Chondrocyte (in vitro differentiated cells): ENCODE results near the gene KIF5A. TPM values are rescaled to one million over a fixed set of nuclear protein-coding genes. Genes with fewer than 3 reads are reported as not detected.

Experiments used
- DNase-seq: peaks from one replicate; pipeline ENCODE4 v3.0.0; 2021; ENCODE audit warnings: mixed read lengths, low spot score
- H3K27ac Mint-ChIP-seq: one replicate; pipeline ENCODE4 v1.8.0; 2021; ENCODE audit warnings: mild to moderate bottlenecking, moderate library complexity, mixed read lengths; ENCODE audit not compliant: unreplicated experiment
- H3K27me3 Mint-ChIP-seq: 2 replicates; pipeline ENCODE4 v1.8.0; 2021; ENCODE audit warnings: low read depth, mixed read lengths
- H3K36me3 Mint-ChIP-seq: 2 replicates; pipeline ENCODE4 v1.8.0; 2021; ENCODE audit warnings: low read depth, mixed read lengths
- H3K4me1 Mint-ChIP-seq: 2 replicates; pipeline ENCODE4 v1.8.0; 2021; ENCODE audit warnings: low read depth, mild to moderate bottlenecking, mixed read lengths
- H3K4me3 Mint-ChIP-seq: one replicate; pipeline ENCODE4 v1.8.0; 2021; ENCODE audit warnings: mild to moderate bottlenecking, moderate library complexity, mixed read lengths; ENCODE audit not compliant: unreplicated experiment
- H3K9me3 Mint-ChIP-seq: 2 replicates; pipeline ENCODE4 v1.8.0; 2021; ENCODE audit warnings: low read depth, mixed read lengths
- CTCF ChIP-seq: fragments of 200-600 bp; sonication (generic); IDR thresholded peaks from 2 replicates; pipeline ENCODE4 v1.5.0; 2021; ENCODE audit warnings: antibody characterized with exemption, mild to moderate bottlenecking, moderate library complexity
- total RNA-seq: library from RNA; stranded (reverse); gene quantifications from 3 replicates; pipeline ENCODE4 v1.2.1, GENCODE V29; 2021

Gene KIF5A
- total RNA-seq, 1 donor from 2014 or later = 3.5 TPM

- Mint-ChIP-seq H3K27me3 (no peaks in the 10 kb centered on the region), H3K4me1 (peaks cover 31% of the 10 kb centered on the region)
- TF ChIP-seq CTCF = no peak
Measured at GRCh38 chr12:57541717-57542116, 8.1 kb upstream of the KIF5A start.

GRCh38 chr12:57543581-57543980 is 6.3 kb upstream of the KIF5A start:
- Mint-ChIP-seq H3K27me3 (peaks cover 3% of the 10 kb centered on the region), H3K36me3 (peaks cover 9% of the 10 kb centered on the region), H3K4me1 (peaks cover 37% of the 10 kb centered on the region), H3K9me3 (no peaks in the 10 kb centered on the region), H3K4me3 (no peak overlapping the region), H3K27ac (no peak overlapping the region)
- TF ChIP-seq CTCF = no peak
- DNase-seq = no peak

More at GRCh38 chr12:57541717-57542116, 8.1 kb upstream of the KIF5A start:
- no peak for DNase-seq
- Mint-ChIP-seq H3K27ac (no peak overlapping the region), H3K36me3 (peaks cover 11% of the 10 kb centered on the region), H3K9me3 (no peaks in the 10 kb centered on the region), H3K4me3 (no peak overlapping the region)

GRCh38 chr12:57545809-57546437 is 3.9 kb upstream of the KIF5A start:
- Mint-ChIP-seq H3K4me1 (peaks cover 51% of the 10 kb centered on the region), H3K27ac (peak overlapping the region; percentile 97), H3K4me3 (peak overlapping the region; percentile 99), H3K36me3 (peaks cover 5% of the 10 kb centered on the region), H3K27me3 (peaks cover 10% of the 10 kb centered on the region), H3K9me3 (no peaks in the 10 kb centered on the region)
- no peak for DNase-seq
- TF ChIP-seq CTCF = no peak

- DNase-seq = peak; percentile 97
- Mint-ChIP-seq H3K4me3 (peak within 1 kb of the TSS; percentile 99), H3K36me3 (peaks cover 4% of the 10 kb centered on the region), H3K9me3 (no peaks in the 10 kb centered on the region), H3K27ac (peak within 1 kb of the TSS; percentile 97), H3K4me1 (peaks cover 54% of the 10 kb centered on the region), H3K27me3 (peaks cover 10% of the 10 kb centered on the region)
- TF ChIP-seq CTCF = peak; percentile 51
Measured at GRCh38 chr12:57546438-57547287, 3.2 kb upstream of the KIF5A start, which contains the start of gene DCTN2. TSS of gene DCTN2 (minus strand) at chr12:57547192. CDS start at chr12:57547063, 129 bp downstream.

- H3K27ac Mint-ChIP-seq = no peak overlapping the region
- no peak for TF ChIP-seq CTCF
- peaks cover 4% of the 10 kb centered on the region for H3K36me3 Mint-ChIP-seq
- peaks cover 60% of the 10 kb centered on the region for H3K4me1 Mint-ChIP-seq
- peaks cover 10% of the 10 kb centered on the region for H3K27me3 Mint-ChIP-seq
- no peaks in the 10 kb centered on the region for H3K9me3 Mint-ChIP-seq
- DNase-seq = no peak
- peak overlapping the region; percentile 99 for H3K4me3 Mint-ChIP-seq
Measured at GRCh38 chr12:57547288-57548012, 2.4 kb upstream of the KIF5A start.
